Measurements from ENCODE around the gene GSK3B.

DNA sequence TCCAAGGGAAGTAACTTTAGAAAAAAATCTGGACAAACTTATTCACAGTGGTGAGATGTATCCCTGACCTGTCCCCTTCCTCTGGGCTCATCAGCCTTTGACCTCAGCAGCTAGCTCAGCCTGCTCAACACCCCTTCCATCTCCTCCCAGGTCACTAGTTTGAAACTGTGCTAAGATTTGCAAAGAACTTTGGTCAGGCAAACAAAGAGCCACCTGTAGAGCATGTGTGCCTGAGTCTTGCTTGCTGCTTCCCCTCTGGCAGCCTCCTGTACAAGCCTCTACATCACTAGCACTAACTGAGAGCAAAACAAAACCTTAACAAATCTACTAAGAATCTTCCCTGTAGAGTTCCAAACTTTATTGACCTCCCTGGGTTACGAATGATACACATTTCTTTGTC, 268.4 kb downstream of the GSK3B start:
- TF ChIP-seq, protein P1, sequence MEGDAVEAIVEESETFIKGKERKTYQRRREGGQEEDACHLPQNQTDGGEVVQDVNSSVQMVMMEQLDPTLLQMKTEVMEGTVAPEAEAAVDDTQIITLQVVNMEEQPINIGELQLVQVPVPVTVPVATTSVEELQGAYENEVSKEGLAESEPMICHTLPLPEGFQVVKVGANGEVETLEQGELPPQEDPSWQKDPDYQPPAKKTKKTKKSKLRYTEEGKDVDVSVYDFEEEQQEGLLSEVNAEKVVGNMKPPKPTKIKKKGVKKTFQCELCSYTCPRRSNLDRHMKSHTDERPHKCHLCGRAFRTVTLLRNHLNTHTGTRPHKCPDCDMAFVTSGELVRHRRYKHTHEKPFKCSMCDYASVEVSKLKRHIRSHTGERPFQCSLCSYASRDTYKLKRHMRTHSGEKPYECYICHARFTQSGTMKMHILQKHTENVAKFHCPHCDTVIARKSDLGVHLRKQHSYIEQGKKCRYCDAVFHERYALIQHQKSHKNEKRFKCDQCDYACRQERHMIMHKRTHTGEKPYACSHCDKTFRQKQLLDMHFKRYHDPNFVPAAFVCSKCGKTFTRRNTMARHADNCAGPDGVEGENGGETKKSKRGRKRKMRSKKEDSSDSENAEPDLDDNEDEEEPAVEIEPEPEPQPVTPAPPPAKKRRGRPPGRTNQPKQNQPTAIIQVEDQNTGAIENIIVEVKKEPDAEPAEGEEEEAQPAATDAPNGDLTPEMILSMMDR (IDR thresholded peaks at IDR 0.05): no peak
- no peak for TF ChIP-seq POLR2A (IDR thresholded peaks at IDR 0.05)
